CD4-positive, alpha-beta T cell (primary cell): ENCODE measurements around the gene HMCES. TPM values are rescaled to one million over a fixed set of nuclear protein-coding genes. Genes with fewer than 3 reads are reported as not detected.

Experiments
- ATAC-seq: fragments of 200-7000 bp; cut with Tn5 transposase; one replicate; pipeline ENCODE4 v1.10.0; 2022; ENCODE audit warnings: mild to moderate bottlenecking; ENCODE audit not compliant: poor library complexity
- CTCF ChIA-PET: fragments of 350-600 bp; sonication (Branson Sonifier 250); formaldehyde crosslinking; loops from one replicate; lab custom pipeline; 2021; ENCODE audit warnings: antibody characterized with exemption, inconsistent platforms; lab: Charles Lee
- POLR2A ChIA-PET: fragments of 350-600 bp; sonication (Branson Sonifier 250); formaldehyde crosslinking; loops from one replicate; lab custom pipeline; 2021; ENCODE audit warnings: antibody characterized with exemption, inconsistent platforms; lab: Charles Lee
- DNase-seq, 14 experiments: peaks; one replicate each; pipeline ENCODE4 v3.0.0-alpha.2; 2013 to 2020; ENCODE audit warnings: mixed read lengths in 2 of 14
- H3K27ac ChIP-seq, 2 donors: one replicate each; pipeline versions ENCODE4 v1.5.1 to v1.7.0; 2013; ENCODE audit warnings: low read length in 2 of 2, low read depth in 1 of 2, mild to moderate bottlenecking in 1 of 2
- H3K27me3 ChIP-seq, 2 experiments: 1 replicate in 1 of 2; 2 replicates in 1 of 2; pipeline versions ENCODE4 v1.6.1 to v1.7.0; 2013; ENCODE audit warnings: low read length in 2 of 2, control low read depth in 1 of 2, mild to moderate bottlenecking in 1 of 2, moderate library complexity in 1 of 2; ENCODE audit not compliant: insufficient read depth in 2 of 2, control insufficient read depth in 1 of 2
- H3K36me3 ChIP-seq: one replicate; pipeline ENCODE4 v1.6.1; 2013; ENCODE audit warnings: low read length, control low read depth; ENCODE audit not compliant: insufficient read depth
- H3K4me1 ChIP-seq: one replicate; pipeline ENCODE4 v1.6.1; 2013; ENCODE audit warnings: low read length, control low read depth; ENCODE audit not compliant: insufficient read depth
- H3K4me3 ChIP-seq: one replicate; pipeline ENCODE4 v1.5.1; 2013; ENCODE audit warnings: mild to moderate bottlenecking, low read length, moderate library complexity
- H3K9me3 ChIP-seq, 2 experiments: 1 replicate in 1 of 2; 2 replicates in 1 of 2; pipeline versions ENCODE4 v1.6.1 to v1.7.0; 2013; ENCODE audit warnings: low read length in 2 of 2, mild to moderate bottlenecking in 2 of 2, control low read depth in 1 of 2, moderate library complexity in 1 of 2; ENCODE audit not compliant: control insufficient read depth in 1 of 2, insufficient read depth in 1 of 2
- H3K27ac Mint-ChIP-seq: one replicate; pipeline ENCODE4 v1.8.0; 2020; ENCODE audit warnings: mixed read lengths
- H3K27me3 Mint-ChIP-seq: one replicate; pipeline ENCODE4 v1.8.0; 2021; ENCODE audit warnings: mixed read lengths
- H3K36me3 Mint-ChIP-seq: one replicate; pipeline ENCODE4 v1.8.0; 2021; ENCODE audit warnings: low read depth, mixed read lengths
- H3K4me1 Mint-ChIP-seq: one replicate; pipeline ENCODE4 v1.8.0; 2021; ENCODE audit warnings: low read depth, mixed read lengths
- H3K4me3 Mint-ChIP-seq: one replicate; pipeline ENCODE4 v1.8.0; 2020; ENCODE audit warnings: mild to moderate bottlenecking, mixed read lengths
- H3K9me3 Mint-ChIP-seq: one replicate; pipeline ENCODE4 v1.8.0; 2020; ENCODE audit warnings: mixed read lengths
- CTCF ChIP-seq: fragments of 200-600 bp; IDR thresholded peaks from one replicate; pipeline ENCODE4 v1.8.0; 2022; ENCODE audit warnings: antibody characterized with exemption, mild to moderate bottlenecking
- intact Hi-C, 2 experiments: fragments of 100-400 bp; cut with DNase I in 1 of 2; cut with micrococcal nuclease in 1 of 2; formaldehyde crosslinking; loops; one replicate each; pipeline versions ENCODE4 v1.15.1 to v1.9.0; 2023 to 2025; cut with DNase I, micrococcal nuclease
- total RNA-seq, 174 experiments: library from RNA in 2 of 174; stranded (reverse) in 2 of 174; gene quantifications; one replicate each; pipeline ENCODE4 v1.2.3 and lab custom pipeline; 2021 to 2026

HMCES gene
- total RNA-seq, 2 experiments from 2014 or later: 63.5 to 64.0 TPM

DNA sequence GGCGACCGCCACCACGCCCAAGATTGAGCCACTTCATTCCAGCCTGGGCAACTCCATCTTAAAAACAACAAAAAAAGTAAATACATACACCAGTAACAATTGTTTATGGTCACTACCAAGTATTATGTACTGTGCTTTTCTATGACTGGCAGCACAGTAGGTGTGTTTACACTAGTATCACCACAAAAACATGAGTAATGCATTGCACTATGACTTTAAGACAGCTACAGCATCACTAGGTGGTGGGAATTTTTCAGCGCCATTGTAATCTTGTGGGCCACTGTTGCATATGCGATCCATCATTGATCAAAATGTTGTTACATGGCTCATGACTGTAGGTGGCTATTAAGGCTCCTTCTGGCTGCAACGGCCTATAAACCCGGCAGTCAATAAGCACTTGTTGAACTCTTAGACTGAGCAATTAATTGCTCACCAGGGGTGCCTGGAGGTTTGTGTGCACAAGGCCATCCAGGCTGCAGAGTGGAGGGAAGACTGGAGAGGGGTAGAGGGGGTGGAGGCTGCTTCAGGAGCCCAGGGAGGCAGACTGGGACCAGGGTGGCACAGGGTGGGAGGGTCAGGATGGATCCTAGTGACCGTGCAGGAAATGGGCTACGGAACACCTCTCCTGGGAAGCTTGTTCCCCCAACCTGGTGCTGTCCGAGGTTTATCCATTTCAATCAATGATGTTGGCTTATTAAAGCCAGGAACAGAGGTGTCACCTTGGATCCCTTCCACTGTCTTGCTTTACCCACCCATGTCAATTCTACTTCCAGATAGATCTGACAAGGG lies 47.1 kb upstream of the HMCES start:
- H3K4me1 ChIP-seq: peaks cover 16% of the 10 kb centered on the region
- POLR2A ChIA-PET: no interaction called here
- no peak for ATAC-seq

GRCh38 chr3:129233538-129233937 lies 45.1 kb upstream of the HMCES start:
- peaks cover 5% of the 10 kb centered on the region for H3K4me1 Mint-ChIP-seq
- no peak overlapping the region for H3K4me3 Mint-ChIP-seq
- H3K4me1 ChIP-seq: peaks cover 10% of the 10 kb centered on the region
- H3K27ac ChIP-seq: no peak overlapping the region
- H3K36me3 ChIP-seq: no peaks in the 10 kb centered on the region
- ATAC-seq (no peak), DNase-seq (peak in 3 of 14 experiments; percentile 44 to 75 (median 68))
- POLR2A ChIA-PET: interaction anchor here (0.9 kb wide), 1 partner anchor 264 kb away, joined by 4 read pairs; no protein-coding TSS in a partner anchor
- no peak overlapping the region for H3K27ac Mint-ChIP-seq
- intact Hi-C loops: no loop called here
- no peak for TF ChIP-seq CTCF
- H3K9me3 ChIP-seq: no peaks in the 10 kb centered on the region
- CTCF ChIA-PET: interaction anchor here (0.7 kb wide), 1 partner anchor 502 kb away, joined by 3 read pairs; no protein-coding TSS in a partner anchor
- H3K36me3 Mint-ChIP-seq: no peaks in the 10 kb centered on the region
- H3K9me3 Mint-ChIP-seq: no peaks in the 10 kb centered on the region
- no peaks in the 10 kb centered on the region for H3K27me3 ChIP-seq
- no peaks in the 10 kb centered on the region for H3K27me3 Mint-ChIP-seq
- no peak overlapping the region for H3K4me3 ChIP-seq

More for the DNA sequence above, 47.1 kb upstream of the HMCES start:
- H3K36me3 ChIP-seq: no peaks in the 10 kb centered on the region
- CTCF ChIA-PET: no interaction called here
- H3K27me3 ChIP-seq: no peaks in the 10 kb centered on the region
- Mint-ChIP-seq H3K9me3 (no peaks in the 10 kb centered on the region), H3K27me3 (no peaks in the 10 kb centered on the region), H3K4me1 (peaks cover 15% of the 10 kb centered on the region), H3K27ac (no peak overlapping the region), H3K4me3 (no peak overlapping the region), H3K36me3 (no peaks in the 10 kb centered on the region)
- no peaks in the 10 kb centered on the region for H3K9me3 ChIP-seq
- H3K27ac ChIP-seq: no peak overlapping the region
- no peak for TF ChIP-seq CTCF
- no peak overlapping the region for H3K4me3 ChIP-seq
- intact Hi-C loops: no loop called here
- peak in 1 of 14 experiments; percentile 39 for DNase-seq

GRCh38 chr3:129234441-129234840 lies 44.2 kb upstream of the HMCES start:
- intact Hi-C loops: no loop called here
- CTCF ChIA-PET: interaction anchor here (0.7 kb wide), 1 partner anchor 501 kb away, joined by 3 read pairs; no protein-coding TSS in a partner anchor
- Histone ChIP-seq H3K4me3 (no peak overlapping the region), H3K4me1 (peaks cover 12% of the 10 kb centered on the region), H3K27ac (no peak overlapping the region), H3K36me3 (no peaks in the 10 kb centered on the region), H3K27me3 (no peaks in the 10 kb centered on the region), H3K9me3 (no peaks in the 10 kb centered on the region)
- Mint-ChIP-seq H3K4me1 (peaks cover 6% of the 10 kb centered on the region), H3K27ac (no peak overlapping the region), H3K27me3 (no peaks in the 10 kb centered on the region), H3K36me3 (no peaks in the 10 kb centered on the region), H3K9me3 (no peaks in the 10 kb centered on the region), H3K4me3 (no peak overlapping the region)
- ATAC-seq: no peak
- no peak for DNase-seq
- POLR2A ChIA-PET: no interaction called here
- TF ChIP-seq CTCF: no peak
